Neural progenitor cell (in vitro differentiated cells): ENCODE data around the gene IL20RB.

Experiments
- EZH2 ChIP-seq: fragments of 200-600 bp; sonication (generic); IDR thresholded peaks from 2 replicates; pipeline ENCODE4 v1.6.1; 2017; ENCODE audit warnings: antibody characterized with exemption, mild to moderate bottlenecking, moderate library complexity
- EZH2phosphoT487 ChIP-seq: fragments of 200-600 bp; sonication (generic); IDR thresholded peaks from 2 replicates; pipeline ENCODE4 v1.6.1; 2017; ENCODE audit warnings: antibody characterized with exemption
- TF ChIP-seq, protein P1 (sequence below): fragments of 200-600 bp; sonication (generic); IDR thresholded peaks from 2 replicates; pipeline ENCODE4 v1.5.1; 2017; ENCODE audit warnings: antibody characterized with exemption, mild to moderate bottlenecking

DNA sequence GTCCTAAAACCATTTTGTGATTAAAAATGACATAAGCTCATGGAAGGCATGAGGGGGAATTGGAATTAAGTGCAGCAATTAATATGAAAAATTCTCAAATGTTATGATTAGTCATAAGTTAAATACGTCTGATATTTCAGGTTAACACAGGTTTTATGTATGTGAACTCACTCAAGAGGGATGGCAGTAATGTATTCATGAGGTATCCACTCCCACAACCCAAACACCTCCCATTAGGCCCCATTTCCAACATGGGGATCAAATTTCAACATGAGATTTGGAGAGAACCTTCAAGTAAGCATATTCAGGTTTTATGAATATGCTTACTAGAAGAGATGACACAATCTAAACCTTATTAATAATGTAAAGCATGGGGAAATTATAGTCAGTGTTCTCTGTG is 41.6 kb upstream of the IL20RB start:
- TF ChIP-seq, protein P1, sequence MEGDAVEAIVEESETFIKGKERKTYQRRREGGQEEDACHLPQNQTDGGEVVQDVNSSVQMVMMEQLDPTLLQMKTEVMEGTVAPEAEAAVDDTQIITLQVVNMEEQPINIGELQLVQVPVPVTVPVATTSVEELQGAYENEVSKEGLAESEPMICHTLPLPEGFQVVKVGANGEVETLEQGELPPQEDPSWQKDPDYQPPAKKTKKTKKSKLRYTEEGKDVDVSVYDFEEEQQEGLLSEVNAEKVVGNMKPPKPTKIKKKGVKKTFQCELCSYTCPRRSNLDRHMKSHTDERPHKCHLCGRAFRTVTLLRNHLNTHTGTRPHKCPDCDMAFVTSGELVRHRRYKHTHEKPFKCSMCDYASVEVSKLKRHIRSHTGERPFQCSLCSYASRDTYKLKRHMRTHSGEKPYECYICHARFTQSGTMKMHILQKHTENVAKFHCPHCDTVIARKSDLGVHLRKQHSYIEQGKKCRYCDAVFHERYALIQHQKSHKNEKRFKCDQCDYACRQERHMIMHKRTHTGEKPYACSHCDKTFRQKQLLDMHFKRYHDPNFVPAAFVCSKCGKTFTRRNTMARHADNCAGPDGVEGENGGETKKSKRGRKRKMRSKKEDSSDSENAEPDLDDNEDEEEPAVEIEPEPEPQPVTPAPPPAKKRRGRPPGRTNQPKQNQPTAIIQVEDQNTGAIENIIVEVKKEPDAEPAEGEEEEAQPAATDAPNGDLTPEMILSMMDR = no peak
- TF ChIP-seq EZH2phosphoT487 (no peak), EZH2 (no peak)
